Kasumi-1 (cell line): ENCODE data around the gene MOGAT1.
"Not testable (repeated sequence)": the region's sequence is repeated elsewhere in the genome, so short reads cannot be mapped to it uniquely, and the experiment has no call there.

Experiments
- DNase-seq, 2 experiments: peaks; one replicate each; lab custom pipeline; 2025; lab: John Stamatoyannopoulos, UW

MOGAT1 gene

DNA sequence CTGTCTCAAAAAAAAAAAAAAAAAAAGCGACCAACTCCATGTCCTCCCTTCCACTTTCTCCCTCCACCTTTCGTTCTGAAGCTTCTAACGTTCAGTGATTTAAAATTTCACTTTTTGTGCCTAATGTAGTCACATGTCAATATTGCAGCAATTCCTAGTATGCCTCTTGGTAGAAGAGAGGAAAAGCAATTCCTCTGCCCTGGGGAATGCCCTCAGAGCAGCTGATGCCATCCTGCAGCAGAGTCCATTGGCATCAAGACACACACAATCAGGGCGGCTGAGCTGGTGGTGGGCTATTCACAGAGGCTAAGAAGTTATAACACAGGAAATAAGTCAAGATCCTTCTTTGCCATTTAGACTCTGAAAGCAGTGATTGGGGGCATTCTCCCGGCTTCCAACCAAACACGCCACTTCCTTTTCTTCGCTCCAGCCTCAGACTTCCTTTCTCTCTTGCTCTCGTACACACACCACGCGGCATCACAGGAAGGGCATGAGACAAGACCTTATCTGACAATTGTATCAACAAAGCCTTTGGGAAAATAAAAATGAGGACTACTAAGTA lies 71.9 kb downstream of the MOGAT1 start:
- peak; percentile 10 to 36 for DNase-seq

DNA sequence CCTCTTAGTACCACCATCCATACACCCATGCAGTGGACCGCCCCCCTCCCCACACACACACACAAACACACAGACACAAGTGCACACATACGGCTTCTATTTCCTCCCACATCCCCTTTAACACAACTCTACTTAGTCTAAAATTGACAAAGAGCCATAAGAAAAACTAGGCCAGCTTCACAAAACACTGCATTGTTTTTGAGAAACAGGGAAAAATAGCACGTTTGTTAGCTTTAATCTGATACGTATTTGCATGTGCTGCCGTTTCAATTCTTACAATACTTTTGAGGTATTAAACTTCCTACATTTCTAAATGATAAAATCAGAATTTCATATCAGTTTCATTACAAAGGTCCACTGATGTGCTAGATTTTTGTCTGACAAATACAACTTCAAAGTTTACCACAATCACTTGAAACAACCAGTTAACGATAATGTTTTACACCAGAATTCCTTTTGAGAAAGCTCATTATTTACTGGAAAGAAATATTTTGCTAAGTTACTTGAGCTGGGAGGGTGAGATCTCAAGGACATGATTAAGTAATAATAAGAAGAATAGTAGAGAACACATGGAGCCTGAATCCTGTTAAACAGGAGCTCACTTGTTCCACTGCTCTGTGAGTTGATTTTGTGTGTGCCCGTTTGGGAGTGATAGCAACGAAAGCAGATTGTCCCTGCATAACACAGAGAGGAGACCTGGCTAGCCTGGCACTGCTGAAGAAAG lies 74.5 kb downstream of the MOGAT1 start:
- no peak for DNase-seq

DNA sequence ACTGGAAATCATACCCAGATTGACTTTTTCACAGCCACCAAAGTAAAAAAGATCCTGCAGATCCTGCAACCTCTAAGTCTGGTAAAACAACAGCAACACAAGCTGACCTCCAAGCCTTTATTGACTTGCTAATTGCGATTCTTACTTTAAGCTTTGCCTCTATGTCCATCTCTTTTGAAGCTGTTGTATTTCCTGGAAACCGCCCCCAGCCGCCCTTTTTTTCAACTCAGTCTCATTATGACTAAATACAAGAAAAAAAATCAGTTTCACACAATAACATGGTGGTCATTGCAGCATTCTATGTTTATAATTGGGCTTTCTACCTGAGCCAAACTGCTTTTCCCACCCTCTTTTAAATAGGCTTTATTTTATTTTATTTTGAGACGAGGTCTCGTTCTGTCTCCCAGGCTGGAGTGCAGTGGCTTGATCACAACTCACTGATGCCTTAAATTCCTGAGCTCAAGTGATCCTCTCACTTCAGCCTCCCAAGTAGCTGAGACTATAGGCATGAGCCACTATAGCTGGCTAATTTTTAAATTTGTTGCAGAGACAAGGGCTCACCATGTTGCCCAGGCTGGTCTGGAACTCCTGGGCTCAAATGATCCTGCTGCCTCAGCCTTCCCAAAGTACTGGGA lies 76.2 kb downstream of the MOGAT1 start:
- no peak for DNase-seq

DNA sequence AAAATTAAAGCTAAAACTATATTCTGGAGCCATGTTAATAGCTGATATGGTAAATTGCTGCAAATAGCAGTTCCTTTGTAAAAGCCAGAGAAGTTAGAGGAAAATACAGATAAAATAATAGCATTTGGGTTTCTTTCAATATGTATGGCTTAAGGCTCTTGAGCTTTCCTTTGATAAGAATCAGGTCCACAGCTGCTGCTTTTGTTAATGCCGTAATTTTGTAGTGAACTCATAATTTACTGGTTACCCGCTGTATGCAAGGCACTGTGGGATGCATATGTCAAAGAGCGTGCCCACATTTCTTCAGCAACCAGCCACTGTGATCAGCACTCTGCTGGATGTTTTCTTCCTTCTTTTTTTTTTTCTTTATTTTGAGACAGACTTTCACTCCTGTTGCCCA lies 79.1 kb downstream of the MOGAT1 start:
- DNase-seq, result no peak

DNA sequence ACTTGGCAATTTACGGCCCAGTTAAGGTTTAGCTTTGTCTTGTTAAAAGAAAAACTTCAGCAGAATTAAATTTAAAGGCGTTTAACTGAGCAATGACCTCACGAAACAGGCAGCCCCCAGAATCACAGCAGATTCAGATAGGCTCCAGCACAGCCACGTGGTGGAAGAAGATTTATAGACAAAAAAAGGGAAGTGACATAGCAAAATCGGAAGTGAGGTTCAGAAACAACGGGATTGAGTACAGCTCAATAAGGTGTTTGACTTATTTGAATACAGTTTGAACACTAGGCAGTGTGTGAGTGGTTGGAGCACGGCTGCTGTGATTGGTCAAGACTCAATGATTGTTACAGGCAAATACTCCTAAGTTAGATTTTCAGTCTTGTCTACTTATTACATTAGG lies 79.8 kb downstream of the MOGAT1 start:
- peak; percentile 1 to 19 for DNase-seq

DNA sequence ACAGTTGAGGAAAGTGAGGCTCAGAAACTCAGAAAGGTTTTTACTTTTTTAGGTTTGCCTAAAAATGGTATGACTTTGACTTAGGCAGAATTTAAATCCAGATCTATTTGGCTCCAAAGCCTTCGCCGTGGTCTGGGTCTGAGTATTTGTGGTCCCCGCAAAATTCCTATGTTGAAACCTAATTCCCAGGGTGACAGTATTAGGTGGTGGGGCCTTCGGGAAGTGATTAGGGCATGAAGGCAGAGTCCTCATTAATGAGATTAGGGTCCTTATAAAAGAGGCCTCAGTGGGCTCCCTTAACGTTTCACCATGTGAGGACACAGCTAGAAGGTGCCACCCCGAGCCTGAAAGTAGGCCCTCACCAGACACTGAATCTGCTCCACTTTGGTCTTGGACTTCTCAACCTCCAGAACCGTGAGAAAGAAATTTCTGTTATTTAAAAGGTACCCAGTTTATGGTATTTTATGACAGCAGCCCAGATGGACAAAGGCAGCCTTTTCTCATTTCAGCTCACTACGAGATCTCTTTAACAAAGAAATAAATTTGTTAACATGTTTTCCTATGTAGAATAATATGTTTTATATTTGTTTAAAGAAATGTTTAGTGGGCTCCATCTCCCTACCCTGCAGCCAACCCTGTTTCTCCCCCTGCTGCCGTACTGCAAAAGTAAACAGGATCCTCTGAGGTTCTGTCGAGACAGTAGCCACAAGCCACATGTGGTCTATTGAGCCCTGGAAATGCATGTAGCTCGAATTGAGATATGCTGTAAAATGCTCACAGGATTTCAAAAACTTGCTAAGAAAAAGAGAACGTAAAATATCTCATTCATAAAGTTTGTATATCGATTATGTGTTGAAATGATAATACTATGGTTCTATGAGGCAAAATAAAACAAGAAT lies 80.6 kb downstream of the MOGAT1 start:
- DNase-seq, result no peak

DNA sequence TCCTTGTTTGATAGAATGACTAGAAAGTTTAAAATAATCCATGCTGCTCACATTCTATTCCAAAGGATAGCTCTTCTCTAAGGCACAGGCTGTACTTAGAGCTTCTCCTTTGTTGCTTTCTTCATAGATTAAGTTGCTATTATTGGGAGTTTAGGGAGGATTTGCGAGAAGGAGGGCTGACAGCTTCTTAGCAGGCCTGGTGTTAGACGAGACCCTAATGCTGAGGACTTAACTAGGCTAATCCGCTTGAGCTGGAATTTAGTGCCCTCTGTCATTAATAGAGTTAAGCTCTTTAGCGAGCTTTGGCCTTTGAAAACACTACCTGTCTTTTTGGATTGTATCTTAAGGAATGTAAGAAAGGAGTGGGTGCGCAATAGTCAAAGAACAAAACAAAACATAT lies 81.3 kb downstream of the MOGAT1 start:
- DNase-seq, result no peak

DNA sequence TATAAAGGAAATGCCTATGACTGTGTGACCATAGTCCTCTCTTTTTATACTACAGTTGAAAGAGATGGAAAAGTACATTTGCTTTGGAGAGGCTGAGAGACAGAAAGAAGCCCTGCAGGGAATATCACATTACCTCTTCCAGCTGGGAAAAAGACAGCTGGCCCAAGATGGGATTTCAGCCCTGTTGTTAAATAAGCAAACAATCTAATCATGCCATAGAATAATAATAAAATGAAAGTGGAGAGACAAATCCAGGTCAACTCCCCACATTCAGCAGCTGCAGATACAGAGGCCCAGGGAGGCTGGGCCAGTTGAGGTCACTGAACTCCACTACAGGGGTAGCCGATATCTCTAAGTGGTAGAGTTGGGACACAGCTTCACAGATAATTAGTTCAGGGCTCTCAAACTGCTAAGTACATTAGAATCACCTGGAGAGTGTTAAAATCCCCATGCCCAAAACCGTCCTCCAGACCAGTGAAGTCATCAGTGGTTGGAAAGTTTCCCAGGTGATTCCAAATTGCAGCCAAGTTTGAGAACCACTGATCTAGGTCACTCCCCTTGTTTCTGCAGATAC lies 81.9 kb downstream of the MOGAT1 start:
- DNase-seq, result no peak

DNA sequence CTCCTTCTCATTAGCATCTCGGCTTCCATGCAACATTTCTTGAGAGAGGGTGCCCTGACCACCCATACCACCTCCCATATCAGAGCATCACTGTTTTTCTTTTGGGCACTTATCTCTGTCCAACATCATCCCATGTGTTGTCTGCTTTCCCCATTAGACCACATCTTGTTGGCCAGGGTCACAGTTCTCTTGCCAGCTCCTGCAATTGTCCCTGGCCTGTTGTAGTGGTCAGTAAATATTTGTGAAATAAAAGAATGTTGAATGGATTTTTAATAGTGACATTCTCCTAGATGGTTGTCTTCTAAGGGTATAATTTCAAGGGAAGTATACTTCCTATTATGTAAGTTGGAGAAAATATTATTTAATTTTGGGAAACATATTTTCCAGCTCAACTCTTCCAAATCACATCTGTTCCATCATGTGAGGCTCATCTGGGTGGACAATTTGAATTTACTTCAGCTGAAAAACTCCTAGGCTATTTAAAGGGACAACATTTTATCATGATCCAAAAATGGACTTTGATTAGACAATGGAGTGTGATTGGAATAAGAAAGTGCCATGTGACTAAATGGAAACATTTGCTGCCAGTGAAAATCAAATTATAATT lies 83.0 kb downstream of the MOGAT1 start:
- DNase-seq, result no peak

DNA sequence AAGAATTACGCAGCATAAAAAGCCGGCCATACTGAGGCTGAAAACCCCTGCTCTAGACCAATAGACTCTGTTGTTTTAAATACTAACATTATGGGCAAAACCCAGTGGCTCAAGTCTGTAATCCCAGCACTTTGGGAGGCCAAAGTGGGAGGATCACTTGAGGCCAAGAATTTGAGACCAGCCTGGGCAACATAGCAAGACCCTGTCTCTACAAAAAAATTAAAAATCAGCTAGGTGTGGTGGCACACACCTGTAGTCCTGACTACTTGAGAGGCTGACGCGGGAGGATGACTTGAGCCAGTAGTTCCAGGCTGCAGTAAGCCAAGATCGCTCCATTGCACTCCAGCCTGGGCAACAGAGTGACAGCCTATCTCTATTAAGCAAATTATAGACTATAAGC lies 84.1 kb downstream of the MOGAT1 start:
- DNase-seq, result not testable (repeated sequence)

DNA sequence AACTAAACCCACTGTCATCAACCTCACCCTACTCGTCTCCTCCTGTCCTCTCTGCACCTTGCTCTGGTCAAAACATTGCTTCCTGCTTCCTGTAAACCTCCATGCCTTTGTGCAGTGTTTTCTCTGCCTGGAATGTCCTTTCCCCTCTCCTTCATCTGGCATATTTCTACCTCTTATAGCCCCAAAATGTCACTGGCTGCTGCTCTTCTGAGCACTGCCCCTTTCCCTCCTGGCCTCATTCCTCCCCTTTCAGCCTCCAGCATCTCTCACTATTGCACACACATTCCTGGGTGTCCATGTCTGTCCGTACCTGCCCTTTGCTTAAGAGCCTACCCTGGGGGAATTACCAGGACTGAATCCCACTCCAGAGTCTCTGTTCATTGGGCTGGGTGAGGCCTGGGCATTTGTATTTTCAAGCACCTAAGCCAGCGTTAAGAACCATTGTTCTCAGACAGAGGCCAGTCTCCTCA lies 84.9 kb downstream of the MOGAT1 start:
- no peak for DNase-seq

DNA sequence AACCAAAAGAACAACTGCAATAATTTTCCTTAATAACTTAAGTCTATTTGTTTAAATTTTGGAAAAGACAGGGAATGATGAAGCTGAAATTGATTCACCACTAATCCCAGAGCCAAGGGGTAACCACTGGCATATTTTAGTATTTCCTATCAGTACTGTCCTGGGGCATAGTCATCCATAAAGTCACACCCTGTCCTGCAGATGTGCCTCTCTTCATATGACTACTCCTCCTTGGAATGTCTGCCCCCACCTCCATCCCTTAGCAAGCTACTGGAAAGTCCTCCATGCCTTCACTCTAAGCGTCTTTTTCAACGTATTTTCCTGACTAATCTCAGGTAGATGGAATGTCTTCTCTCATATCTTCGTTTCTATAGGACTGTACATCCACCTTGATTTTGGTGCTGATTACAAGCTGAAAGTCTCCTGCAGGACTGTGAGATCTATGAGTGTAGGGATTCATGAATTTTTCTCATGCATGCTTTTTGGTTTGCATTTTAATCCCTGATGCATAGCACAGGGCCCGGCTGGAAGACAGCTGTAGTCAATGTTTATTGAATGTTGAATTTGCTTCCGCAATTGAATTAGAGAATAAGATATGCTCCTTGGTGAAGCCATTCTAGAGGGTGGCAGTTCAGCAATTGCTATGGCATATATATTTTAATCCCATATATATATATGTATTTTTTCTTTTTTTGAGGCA lies 85.6 kb downstream of the MOGAT1 start:
- no peak for DNase-seq
